SK-N-MC (cell line): Measurements from ENCODE around the gene SOX6.
A peak's percentile ranks its signal among the peaks of the same experiment; 100 is the strongest.

Experiments
- DNase-seq: peaks from one replicate; pipeline ENCODE4 v3.0.0-alpha.2; 2011; ENCODE audit warnings: low read depth, low spot score
- H3K27ac ChIP-seq: fragments of 200-600 bp; sonication (generic); 2 replicates; pipeline ENCODE4 v1.5.1; 2016; ENCODE audit warnings: mixed run types
- H3K36me3 ChIP-seq: fragments of 200-600 bp; sonication (generic); 2 replicates; pipeline ENCODE4 v1.6.1; 2017; ENCODE audit warnings: antibody characterized with exemption, low read length, mixed read lengths; ENCODE audit not compliant: insufficient read depth
- H3K4me3 ChIP-seq: fragments of 200-600 bp; sonication (generic); 2 replicates; pipeline ENCODE4 v1.5.1; 2016
- H3K9ac ChIP-seq: fragments of 200-600 bp; sonication (generic); 2 replicates; pipeline ENCODE4 v1.8.0; 2017; ENCODE audit warnings: mixed run types, mixed read lengths; ENCODE audit not compliant: insufficient read length
- H3K9me3 ChIP-seq: fragments of 200-600 bp; sonication (generic); 2 replicates; pipeline ENCODE4 v1.6.1; 2017; ENCODE audit warnings: low read depth, mild to moderate bottlenecking, antibody characterized with exemption, low read length, moderate library complexity, mixed read lengths
- EZH2 ChIP-seq: fragments of 200-600 bp; sonication (generic); IDR thresholded peaks from one replicate; pipeline ENCODE4 v1.6.1; 2017; ENCODE audit warnings: antibody characterized with exemption
- FOXP2 ChIP-seq: optimal IDR thresholded peaks from 2 replicates; pipeline ENCODE3; 2011; ENCODE audit warnings: mild to moderate bottlenecking, moderate library complexity; ENCODE audit not compliant: insufficient read depth; ENCODE audit errors: extremely low read length, control extremely low read depth
- POLR2AphosphoS5 ChIP-seq: IDR thresholded peaks from 2 replicates; pipeline ENCODE4 v1.6.1; 2012; ENCODE audit warnings: mild to moderate bottlenecking, low read depth, low read length, borderline replicate concordance

Gene SOX6

DNA sequence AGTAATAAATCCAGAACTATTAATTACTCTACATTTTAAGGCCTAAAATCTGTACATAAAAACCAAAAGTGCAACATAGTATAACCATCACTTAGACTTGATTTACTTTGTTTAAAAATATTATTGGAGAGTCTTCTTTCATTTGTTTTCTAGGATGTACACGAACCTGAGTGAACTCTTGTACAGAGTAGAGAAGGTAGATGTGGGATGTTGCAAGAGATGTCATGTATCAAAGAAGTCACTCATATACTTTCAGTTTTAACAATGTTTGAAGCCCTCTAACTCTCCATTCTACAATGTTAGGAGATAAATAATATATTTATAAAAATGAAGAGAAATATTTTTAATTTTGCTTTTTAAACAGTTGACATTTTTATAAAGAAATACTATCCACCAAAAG, 38.6 kb downstream of the SOX6 start:
- Histone ChIP-seq H3K9ac (no peak overlapping the region), H3K36me3 (peaks cover 50% of the 10 kb centered on the region), H3K4me3 (no peak overlapping the region), H3K9me3 (no peaks in the 10 kb centered on the region), H3K27ac (no peak overlapping the region)
- no peak for DNase-seq
- no peak for TF ChIP-seq POLR2AphosphoS5
- no peak for TF ChIP-seq FOXP2
- no peak for TF ChIP-seq EZH2

DNA sequence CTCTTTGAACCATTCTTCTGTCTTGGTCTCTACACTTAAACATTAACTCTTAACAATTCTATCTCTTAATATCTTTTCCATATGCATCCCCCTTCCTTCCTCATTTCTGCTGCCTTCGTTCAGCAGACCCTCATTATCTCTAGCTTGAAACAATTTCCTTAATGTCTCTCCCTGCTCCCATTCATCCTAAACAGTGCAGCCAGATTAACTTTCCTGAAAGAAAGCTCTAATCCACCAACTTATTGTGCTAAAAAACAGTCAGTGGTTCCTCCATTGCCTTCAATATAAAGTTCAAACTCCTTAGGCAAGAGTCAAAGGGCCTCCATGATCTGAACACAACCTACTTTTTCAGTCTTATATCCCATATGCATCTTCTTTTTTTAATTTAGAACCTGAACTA, 42.5 kb downstream of the SOX6 start:
- TF ChIP-seq EZH2 (no peak), FOXP2 (no peak), POLR2AphosphoS5 (no peak)
- Histone ChIP-seq H3K9me3 (no peaks in the 10 kb centered on the region), H3K9ac (no peak overlapping the region), H3K4me3 (no peak overlapping the region), H3K36me3 (peaks cover 48% of the 10 kb centered on the region), H3K27ac (no peak overlapping the region)
- no peak for DNase-seq

DNA sequence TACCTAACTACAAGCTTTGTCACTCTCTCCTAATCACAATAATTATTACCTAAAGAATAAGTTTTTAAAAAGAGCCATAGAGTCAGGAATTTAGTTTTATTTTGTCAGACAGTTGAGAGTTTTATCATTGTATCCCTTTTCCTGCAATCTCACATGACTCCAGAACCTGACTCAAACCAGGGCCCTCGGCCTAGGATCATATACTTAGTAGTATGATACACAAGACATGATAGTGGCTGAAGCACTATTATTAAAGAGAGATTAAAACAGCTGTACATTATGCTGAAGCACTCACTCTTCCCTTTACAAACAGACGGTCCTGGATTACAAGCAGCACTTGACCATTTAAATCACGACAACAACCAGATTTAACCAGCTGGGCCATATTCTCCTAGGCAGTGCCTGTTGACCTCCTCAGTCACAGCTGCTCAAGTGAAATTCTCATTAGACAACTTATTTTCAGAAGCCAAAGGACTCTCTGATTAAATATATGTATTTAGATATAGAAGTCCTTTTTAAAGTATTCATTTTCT, 44.0 kb downstream of the SOX6 start:
- no peak for TF ChIP-seq POLR2AphosphoS5
- no peak for TF ChIP-seq FOXP2
- no peak for TF ChIP-seq EZH2
- H3K9ac ChIP-seq, result no peak overlapping the region
- DNase-seq, result no peak
- H3K36me3 ChIP-seq, result peaks cover 40% of the 10 kb centered on the region
- peak overlapping the region; percentile 53 for H3K27ac ChIP-seq
- no peak overlapping the region for H3K4me3 ChIP-seq
- no peaks in the 10 kb centered on the region for H3K9me3 ChIP-seq

DNA sequence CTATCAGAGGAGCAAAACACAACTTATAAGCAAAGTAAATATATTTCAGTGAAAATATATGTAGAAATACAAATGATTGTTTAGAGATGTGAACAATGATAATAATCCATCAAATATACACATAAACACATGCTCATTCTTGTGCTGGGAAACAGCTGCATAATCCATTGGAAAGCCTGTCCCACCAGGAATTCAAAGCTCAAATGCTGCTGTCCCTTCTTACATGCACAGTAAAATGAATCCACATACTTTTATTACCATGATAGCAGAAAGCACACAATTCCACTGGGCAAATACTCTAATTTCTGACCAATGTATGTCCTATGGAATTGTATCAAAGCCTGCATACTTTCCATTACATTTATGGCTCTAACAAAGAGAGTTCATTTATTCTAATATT, 44.5 kb downstream of the SOX6 start:
- Histone ChIP-seq H3K27ac (peak overlapping the region; percentile 53), H3K9me3 (no peaks in the 10 kb centered on the region), H3K9ac (no peak overlapping the region), H3K4me3 (no peak overlapping the region), H3K36me3 (peaks cover 42% of the 10 kb centered on the region)
- no peak for TF ChIP-seq FOXP2
- no peak for TF ChIP-seq POLR2AphosphoS5
- TF ChIP-seq EZH2, result no peak
- no peak for DNase-seq

DNA sequence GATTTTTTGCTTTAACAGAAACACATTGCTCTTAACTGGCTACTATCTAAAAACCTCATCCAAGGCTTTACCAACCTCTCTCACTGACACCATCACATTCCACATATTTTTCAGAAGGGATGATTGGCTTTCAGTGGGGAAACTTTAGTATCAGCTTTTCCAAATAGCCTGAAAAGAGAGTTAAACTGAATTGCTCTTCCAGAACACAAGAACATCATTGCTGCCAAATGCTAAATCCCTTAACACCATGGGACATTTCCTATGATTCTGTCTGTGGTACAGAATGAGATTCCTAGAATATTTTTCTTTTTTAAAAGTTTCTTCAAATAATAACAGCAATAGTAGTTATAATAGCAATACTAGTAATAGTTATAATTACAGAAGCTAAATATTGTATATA, 45.4 kb downstream of the SOX6 start:
- no peak overlapping the region for H3K4me3 ChIP-seq
- peak overlapping the region; percentile 42; the same call in 1 of the 2 replicates for H3K27ac ChIP-seq
- no peak for DNase-seq
- no peaks in the 10 kb centered on the region for H3K9me3 ChIP-seq
- TF ChIP-seq FOXP2 (no peak), EZH2 (no peak), POLR2AphosphoS5 (no peak)
- peaks cover 37% of the 10 kb centered on the region for H3K36me3 ChIP-seq
- no peak overlapping the region for H3K9ac ChIP-seq

DNA sequence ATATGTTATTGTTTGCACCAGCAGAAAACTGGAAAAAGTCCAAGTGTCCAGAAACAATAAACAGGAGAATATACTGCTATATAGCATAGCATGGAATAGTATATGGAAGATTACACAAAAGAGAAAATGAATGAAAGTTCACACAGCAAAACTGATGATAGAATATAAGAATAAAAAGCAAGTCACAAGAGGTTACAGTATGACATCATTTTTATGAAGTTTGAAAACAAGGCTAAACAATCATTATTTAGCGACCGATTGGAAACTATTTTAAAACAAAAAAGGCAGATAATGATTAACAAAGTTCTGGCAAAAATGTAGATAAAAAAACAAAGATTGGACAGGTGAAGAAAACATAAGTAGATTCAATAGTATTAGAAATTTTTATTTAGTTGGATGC, 47.1 kb downstream of the SOX6 start:
- TF ChIP-seq EZH2 (no peak), POLR2AphosphoS5 (no peak), FOXP2 (no peak)
- peaks cover 46% of the 10 kb centered on the region for H3K36me3 ChIP-seq
- no peak for DNase-seq
- no peak overlapping the region for H3K9ac ChIP-seq
- no peaks in the 10 kb centered on the region for H3K9me3 ChIP-seq
- no peak overlapping the region for H3K27ac ChIP-seq
- no peak overlapping the region for H3K4me3 ChIP-seq

DNA sequence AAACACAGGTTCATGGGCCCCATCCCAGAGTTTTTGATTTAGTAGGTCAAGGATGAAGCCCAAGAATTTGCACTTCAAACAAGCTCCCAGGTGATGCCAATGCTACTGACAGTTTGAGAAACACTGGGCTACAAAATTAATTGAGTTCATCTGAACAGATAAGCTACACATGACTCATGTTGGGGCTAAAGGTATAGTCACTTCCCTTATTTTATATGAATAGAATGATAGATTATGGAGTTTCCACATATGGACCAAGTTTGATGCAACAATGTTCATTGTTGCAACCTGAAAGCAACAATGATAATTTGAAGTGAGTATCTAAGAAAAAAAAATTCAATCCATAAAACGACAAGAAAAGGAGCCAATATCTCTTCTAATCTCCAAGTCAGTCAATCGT, 54.9 kb downstream of the SOX6 start:
- no peaks in the 10 kb centered on the region for H3K9me3 ChIP-seq
- no peak for DNase-seq
- H3K36me3 ChIP-seq, result peaks cover 23% of the 10 kb centered on the region
- H3K27ac ChIP-seq, result peak overlapping the region; percentile 90
- no peak for TF ChIP-seq FOXP2
- TF ChIP-seq POLR2AphosphoS5, result no peak
- no peak for TF ChIP-seq EZH2
- no peak overlapping the region for H3K9ac ChIP-seq
- H3K4me3 ChIP-seq, result no peak overlapping the region

DNA sequence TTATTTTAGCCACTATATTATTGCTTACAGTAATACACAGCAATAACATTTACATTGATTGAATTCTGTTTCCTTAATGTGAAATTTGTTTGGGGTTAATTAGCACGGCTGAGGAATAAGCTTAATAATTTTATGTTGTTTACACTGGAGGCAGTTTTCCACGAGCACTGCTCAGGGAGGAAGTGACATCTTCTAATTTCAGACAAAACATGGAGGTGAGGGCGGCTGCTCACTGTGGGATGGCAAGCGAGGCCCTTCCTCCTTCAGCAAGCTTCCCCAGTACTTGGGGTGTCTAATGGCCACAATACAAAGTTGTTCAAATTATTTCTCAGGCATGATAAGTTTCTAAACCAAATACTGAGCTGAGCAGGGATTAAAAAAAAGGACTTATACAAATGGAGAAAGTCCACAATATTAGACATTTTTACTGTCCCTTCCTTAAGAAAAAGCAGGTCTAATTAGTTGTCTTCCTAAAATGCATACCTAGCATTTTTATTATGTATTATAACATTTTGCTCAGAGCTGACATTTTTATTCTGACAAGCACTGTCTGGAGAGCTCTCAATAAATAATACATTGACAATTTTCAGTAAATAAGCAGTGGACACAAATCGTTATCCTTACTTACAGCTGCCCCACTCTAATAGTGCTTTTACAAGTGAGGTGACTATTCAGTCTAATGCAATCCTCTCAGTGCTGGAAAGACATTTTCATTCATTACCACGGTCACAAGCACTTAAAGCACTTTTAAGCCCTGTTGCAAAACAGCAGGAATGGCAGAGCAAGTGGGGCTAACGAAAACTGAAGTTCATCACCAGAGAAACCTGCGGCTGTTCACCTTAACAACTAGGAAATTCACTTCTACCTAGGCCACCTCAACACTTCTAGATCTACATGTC, 56.2 kb downstream of the SOX6 start:
- H3K36me3 ChIP-seq, result peaks cover 13% of the 10 kb centered on the region
- H3K9ac ChIP-seq, result peak overlapping the region; percentile 11
- DNase-seq, result no peak
- H3K4me3 ChIP-seq, result peak overlapping the region; percentile 57
- no peaks in the 10 kb centered on the region for H3K9me3 ChIP-seq
- H3K27ac ChIP-seq, result peak overlapping the region; percentile 90
- TF ChIP-seq EZH2, result no peak
- no peak for TF ChIP-seq POLR2AphosphoS5
- TF ChIP-seq FOXP2, result no peak

DNA sequence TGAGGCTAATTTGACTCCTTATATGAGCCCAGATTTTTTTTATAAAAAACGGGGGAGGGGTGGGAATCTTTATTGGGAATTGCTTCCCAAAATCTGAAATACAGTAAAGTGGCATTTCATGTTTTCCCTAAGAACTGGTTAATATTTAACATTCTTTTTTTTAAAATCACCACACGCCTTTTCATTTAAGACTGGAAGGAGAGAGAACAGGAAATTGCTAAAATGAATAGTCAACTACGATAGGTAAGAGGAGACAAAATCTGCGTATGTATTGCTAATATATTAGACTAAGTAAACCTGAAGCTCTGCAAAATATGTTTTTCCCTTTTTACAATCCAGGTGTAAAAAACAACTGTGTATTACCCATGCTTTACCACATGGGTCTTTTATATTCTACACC, 57.0 kb downstream of the SOX6 start:
- H3K9me3 ChIP-seq, result no peaks in the 10 kb centered on the region
- peak overlapping the region; percentile 90; the same call in 1 of the 2 replicates for H3K27ac ChIP-seq
- no peak for TF ChIP-seq POLR2AphosphoS5
- no peak for TF ChIP-seq FOXP2
- no peak for TF ChIP-seq EZH2
- peak overlapping the region; percentile 57 for H3K4me3 ChIP-seq
- H3K9ac ChIP-seq, result peak overlapping the region; percentile 11
- no peak for DNase-seq
- H3K36me3 ChIP-seq, result peaks cover 6% of the 10 kb centered on the region
